ENCODE measurements around the gene GPR143.
A peak's percentile ranks its signal among the peaks of the same experiment; 100 is the strongest.

GPR143 gene

GRCh38 chrX:9767375-9767774 is 1.7 kb upstream of the GPR143 start:
- no peak for DNase-seq

DNA sequence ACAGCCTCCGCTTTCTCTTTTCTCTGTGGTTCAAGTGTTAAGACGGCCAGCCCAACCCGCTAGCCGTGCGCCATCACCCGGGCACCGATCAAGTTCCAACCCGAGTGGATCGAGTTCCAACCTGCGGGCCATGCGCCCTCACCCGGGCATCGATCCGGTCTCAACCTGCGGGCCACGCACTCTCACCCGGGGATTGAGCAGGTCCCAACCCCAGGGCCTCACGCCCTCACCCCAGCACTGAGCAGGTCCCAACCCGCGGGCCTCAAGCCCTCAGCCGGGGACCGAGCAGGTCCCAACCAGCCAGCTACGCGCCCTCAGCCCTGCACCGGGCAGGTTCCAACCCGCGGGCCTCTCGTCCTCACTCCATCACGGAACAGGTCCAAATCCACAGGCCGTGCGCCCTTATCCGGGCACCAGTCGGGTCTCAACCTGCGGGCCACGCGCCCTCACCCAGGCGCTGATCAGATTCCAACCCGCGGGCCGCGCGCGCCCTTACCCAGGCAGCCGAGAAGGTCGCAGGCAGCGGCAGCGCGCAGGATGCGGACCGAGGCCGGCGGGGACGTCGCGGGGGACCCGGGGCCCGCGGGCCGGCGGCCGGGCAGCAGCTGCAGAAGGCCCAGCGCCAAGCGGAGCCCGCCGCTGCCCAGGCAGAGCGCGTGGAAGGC is 443 bp downstream of the GPR143 start:
- DNase-seq = no peak

GRCh38 chrX:9759337-9759736 is 6.3 kb downstream of the GPR143 start:
- DNase-seq = no peak

GRCh38 chrX:9758021-9758638 is 7.5 kb downstream of the GPR143 start:
- no peak for DNase-seq

DNA sequence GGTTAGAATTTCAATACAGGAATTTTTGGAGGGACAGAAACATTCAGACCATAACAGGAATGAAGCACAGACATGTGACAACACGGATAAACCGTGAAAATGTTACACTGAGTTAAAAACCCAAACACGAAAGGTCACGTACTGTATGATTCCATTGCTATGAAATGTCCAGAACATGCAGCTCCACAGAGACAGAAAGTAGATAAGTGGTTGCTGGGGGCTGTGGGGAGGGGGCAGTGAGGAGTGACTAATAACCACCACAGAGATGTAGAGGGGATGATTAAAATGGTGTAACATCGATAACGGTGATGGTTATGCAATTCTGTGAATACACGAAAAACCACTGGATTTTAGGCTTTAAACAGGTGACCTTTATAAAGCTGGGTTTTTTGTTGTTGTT is 8.3 kb downstream of the GPR143 start:
- DNase-seq = no peak

DNA sequence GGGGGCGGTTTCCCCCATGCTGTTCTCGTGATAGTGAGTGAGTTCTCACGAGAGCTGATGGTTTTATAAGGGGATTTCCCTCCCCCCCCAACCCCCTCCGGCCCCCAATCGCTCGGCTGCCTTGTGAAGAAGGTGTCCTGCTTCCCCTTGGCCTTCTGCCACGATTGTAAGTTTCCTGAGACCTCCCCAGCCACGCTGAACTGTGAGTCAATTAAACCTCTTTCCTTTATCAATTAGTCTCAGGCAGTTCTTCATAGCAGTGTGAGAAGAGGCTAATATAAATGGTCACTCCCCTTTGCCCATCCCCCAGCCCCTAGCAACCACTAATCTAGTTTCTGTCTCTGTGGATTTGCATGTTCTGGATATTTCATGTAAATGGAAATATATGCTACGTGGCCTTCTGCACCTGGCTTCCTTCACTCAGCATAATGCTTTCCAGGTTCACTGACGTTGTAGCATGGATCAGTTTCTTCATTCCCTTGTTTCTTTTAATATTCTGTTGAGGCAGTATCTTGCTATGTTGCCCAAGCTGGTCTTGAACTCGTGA is 16.4 kb downstream of the GPR143 start:
- DNase-seq = no peak

- DNase-seq = no peak
Observed at GRCh38 chrX:9747644-9748043, 18.0 kb downstream of the GPR143 start.

DNA sequence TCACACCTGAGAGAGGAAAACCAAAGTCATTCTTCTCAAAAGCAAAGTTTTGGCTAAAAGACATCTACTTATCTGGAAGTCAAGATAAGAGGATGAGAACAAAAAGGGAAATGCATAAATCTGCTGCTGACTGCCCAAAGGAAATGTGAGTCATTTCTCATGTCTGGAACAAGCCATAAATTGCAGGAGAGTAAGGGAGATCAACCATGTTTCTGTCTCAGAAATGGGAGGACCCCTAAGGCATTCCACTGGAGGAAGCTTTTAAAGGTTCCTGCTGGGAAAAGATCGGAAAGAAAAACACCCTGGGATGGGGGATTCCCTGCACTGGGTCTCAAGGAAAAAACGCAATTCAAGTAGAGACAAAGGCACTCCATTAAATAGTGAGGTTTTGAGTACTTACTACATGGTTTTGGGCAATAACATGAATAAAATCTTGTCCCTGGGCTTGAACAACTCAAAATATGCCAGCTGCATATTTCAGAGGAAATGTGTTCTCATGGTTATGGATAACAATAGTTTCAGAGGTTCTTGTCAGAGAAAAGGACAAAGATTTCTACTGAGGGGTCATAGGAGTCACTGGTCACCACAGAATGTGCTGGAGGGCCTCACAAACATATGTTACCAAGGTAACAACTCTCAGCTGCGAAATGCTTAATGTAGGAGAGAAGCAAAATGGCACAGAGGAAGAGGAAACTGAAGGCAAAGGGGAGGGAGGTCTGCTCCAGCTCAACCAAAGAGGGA is 19.3 kb downstream of the GPR143 start:
- no peak for DNase-seq

GRCh38 chrX:9745417-9746115 is 20.1 kb downstream of the GPR143 start:
- DNase-seq = no peak

- DNase-seq = no peak
Observed at GRCh38 chrX:9739130-9739529, 26.5 kb downstream of the GPR143 start.

- DNase-seq = no peak
Observed at GRCh38 chrX:9738151-9738550, 27.5 kb downstream of the GPR143 start.

DNA sequence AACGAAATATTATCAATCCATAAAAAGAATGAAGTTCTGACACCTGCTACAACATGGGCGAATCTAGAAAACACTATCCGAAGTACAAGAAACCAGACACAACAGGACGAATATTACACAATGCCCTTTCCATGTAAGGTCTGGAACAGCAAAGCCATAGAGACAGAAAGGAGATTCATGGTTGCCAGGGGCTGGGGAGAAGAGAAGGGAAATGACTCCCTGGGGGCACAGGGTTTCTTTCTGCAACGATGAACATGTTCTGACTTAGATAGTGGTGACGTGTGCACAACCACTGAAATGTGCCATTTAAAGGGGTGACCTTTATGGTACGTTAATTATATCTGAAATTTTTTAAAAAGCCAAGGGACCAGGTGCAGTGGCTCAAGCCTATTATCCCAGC is 28.3 kb downstream of the GPR143 start:
- DNase-seq = no peak

DNA sequence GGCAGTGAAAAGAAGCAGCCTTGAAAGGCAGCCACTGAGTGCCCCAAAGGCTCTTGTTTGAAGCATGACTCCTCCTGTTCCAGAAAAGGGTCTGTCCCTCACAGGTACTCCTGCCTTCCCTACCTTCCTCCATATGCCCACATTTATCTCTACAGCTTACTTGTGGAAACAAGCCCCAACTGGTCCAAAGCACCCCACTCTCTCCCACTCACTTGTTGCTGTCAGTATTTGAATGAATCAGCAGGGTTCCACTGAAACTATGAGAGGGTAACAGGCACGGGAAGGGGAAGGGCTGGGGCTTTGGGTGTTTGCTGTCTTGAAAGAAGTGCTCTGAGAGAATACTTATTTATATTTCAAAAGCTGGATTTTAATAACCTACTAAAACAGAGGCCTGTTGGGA is 34.9 kb downstream of the GPR143 start:
- no peak for DNase-seq

- no peak for DNase-seq
Observed at GRCh38 chrX:9730078-9730477, 35.6 kb downstream of the GPR143 start.

DNA sequence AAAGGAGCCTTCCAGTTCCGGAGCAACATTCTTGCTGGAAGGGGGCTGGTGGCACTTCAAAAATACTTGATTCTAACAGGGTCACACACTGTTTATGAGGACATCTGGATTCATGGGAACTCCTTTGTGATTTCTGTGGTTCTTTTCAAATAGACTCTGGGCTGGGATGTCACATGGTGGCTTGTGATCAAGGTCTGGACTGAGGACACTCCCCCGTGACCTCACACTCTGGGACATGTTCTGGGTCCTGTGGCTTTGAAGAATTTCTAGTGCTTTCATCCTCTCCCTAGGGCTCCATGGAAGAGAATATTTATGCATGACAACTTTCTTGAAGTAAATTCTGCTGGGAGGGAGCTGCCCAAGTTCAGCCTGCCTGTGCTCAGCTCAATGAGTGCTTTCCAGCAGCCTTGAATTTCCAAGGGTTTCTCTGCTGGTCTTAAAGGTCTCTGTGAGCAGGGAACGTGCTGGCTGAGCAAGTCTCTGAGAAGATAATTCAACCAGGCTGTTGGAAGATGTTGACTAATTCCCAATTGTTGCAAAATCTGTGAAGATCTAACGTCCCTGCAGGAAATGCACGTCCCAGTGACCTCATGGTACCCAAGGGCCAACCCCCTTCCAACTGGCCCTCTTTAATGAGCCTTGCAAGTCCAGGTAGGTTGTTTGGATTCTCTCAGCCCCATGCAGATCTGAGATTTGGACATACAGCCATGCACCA is 36.3 kb downstream of the GPR143 start:
- DNase-seq = no peak

- DNase-seq = no peak
Observed at GRCh38 chrX:9728261-9728660, 37.4 kb downstream of the GPR143 start.

DNA sequence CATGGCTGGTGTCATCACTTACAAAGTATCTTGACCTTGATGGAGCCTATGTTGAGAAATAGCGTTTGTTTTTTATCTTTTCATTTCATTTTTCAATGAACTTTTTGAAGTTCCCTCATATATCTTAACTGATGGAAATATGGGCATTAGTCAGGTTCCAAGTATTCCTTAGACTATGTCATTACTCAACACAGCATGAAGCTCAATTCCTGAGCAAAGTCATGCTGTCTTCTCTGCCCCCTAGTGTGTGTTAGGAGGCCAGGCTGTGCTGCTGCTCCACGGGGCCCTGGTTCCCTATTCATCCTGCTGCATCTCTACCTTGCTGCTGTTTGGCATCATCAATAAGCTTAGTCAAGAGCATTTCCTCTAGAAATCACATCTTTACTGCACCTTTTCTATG is 40.9 kb downstream of the GPR143 start:
- no peak for DNase-seq

- DNase-seq = no peak
Observed at GRCh38 chrX:9717376-9717775, 48.3 kb downstream of the GPR143 start.

DNA sequence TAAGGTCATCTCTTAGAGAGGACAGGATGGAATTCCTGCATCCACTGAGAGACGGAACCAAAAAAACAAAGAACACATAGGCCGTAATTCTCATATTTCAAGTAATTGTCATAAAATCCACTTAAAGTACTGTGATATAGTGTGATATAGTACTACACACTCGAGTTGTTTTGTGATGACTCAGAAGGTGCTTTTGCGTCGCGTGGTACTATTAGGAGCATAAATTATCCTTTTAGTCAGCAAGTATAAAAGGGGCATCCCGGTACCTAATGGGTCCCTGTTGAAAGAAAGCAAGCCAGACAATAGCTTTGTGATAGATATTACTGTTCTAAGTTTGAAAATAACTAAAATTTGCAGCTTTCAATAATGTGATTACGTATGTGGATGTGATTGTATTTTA is 55.3 kb downstream of the GPR143 start:
- no peak for DNase-seq

- DNase-seq = peak; percentile 11 to 34
Observed at GRCh38 chrX:9708923-9709553, 56.6 kb downstream of the GPR143 start.

- DNase-seq = no peak
Observed at GRCh38 chrX:9708086-9708485, 57.6 kb downstream of the GPR143 start.
